Activated T-cell treated with anti-CD3 and anti-CD28 coated beads, Interleukin-2, amount 50 U/mL, for 4 hours (primary cell): Measurements from ENCODE around the gene LTBP4. TPM values are rescaled to one million over a fixed set of nuclear protein-coding genes. Genes with fewer than 3 reads are reported as not detected.
"Not testable (repeated sequence)": the region's sequence is repeated elsewhere in the genome, so short reads cannot be mapped to it uniquely, and the experiment has no call there.

Source experiments
- ATAC-seq, 2 donors: fragments of 200-7000 bp; cut with Tn5 transposase; one replicate each; pipeline ENCODE4 v1.10.0; 2021
- DNase-seq: peaks from one replicate; pipeline ENCODE4 v3.0.0-alpha.2; 2020
- H3K27me3 Mint-ChIP-seq: one replicate; pipeline ENCODE4 v1.8.0; 2021; ENCODE audit warnings: low read depth, mixed read lengths
- H3K36me3 Mint-ChIP-seq: one replicate; pipeline ENCODE4 v1.8.0; 2022; ENCODE audit warnings: mixed read lengths; ENCODE audit not compliant: insufficient read depth
- H3K4me1 Mint-ChIP-seq: one replicate; pipeline ENCODE4 v1.8.0; 2021; ENCODE audit warnings: low read depth, mixed read lengths
- H3K4me3 Mint-ChIP-seq: one replicate; pipeline ENCODE4 v1.8.0; 2021; ENCODE audit warnings: mild to moderate bottlenecking, moderate library complexity, mixed read lengths
- H3K9me3 Mint-ChIP-seq: one replicate; pipeline ENCODE4 v1.8.0; 2021; ENCODE audit warnings: mixed read lengths
- total RNA-seq, 3 donors: library from RNA; stranded (reverse); gene quantifications; one replicate each; pipeline ENCODE4 v1.2.1, GENCODE V29; 2021

The LTBP4 gene
- total RNA-seq, 3 donors from 2014 or later = 210 to 251 (median 213) TPM

DNA sequence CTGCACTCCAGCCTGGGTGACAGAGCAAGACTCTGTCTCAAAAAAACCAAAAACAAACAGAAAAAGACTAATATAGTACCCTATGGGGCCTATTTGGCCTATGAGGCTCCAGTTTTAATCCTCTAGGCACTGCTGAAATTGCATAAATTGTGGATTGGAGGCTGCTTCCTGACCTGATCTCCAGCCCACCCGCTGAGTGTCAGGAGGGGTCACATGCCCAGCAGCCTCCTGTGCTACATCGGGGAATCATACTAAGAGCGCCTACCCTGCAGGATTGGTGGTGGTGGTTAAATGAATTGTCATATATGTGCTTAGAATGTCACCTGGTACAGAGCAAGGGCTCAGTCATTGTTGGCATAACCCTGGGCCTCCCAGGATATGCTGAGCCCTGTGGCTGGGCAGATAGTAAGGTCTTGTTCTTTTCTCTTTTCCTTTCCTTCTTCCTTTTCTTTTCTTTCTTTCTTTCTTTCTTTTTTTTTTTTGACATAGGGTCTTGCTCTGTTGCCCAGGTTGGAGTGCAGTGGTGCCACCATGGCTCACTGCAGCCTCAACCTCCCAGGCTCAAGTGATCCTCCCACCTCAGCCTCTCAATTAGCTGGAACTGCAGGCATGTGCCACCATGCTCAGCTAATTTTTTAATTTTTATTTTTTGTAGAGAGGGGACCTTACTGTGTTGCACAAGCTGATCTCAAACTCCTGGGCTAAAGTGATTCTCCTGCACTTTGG, 31.3 kb downstream of the LTBP4 start:
- Mint-ChIP-seq H3K9me3 (no peaks in the 10 kb centered on the region), H3K27me3 (peaks cover 3% of the 10 kb centered on the region), H3K4me3 (no peak overlapping the region), H3K36me3 (peaks cover 7% of the 10 kb centered on the region), H3K4me1 (peaks cover 7% of the 10 kb centered on the region)
- DNase-seq (no peak), ATAC-seq (no peak)

DNA sequence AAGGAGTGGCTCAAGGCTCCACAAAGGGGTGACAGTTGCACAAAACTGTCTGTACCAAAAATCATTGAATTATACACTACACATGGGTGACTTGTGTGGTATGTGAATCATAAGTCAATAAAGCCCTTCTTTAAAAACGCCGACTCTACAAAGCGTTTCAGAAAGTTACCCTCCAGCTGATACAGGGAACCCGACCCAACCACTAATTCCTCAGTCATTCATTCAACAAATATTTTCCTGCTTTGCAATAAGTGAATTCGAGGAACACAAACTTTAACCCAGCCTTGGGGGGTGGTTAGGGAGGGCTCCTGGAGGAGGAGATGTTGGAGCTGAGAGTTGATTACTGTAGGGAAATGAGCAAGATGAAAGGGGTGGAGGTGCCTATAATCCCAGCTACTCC, 32.0 kb downstream of the LTBP4 start:
- ATAC-seq (no peak), DNase-seq (no peak)
- peaks cover 3% of the 10 kb centered on the region for H3K27me3 Mint-ChIP-seq
- peaks cover 7% of the 10 kb centered on the region for H3K36me3 Mint-ChIP-seq
- no peak overlapping the region for H3K4me3 Mint-ChIP-seq
- peaks cover 7% of the 10 kb centered on the region for H3K4me1 Mint-ChIP-seq
- no peaks in the 10 kb centered on the region for H3K9me3 Mint-ChIP-seq

DNA sequence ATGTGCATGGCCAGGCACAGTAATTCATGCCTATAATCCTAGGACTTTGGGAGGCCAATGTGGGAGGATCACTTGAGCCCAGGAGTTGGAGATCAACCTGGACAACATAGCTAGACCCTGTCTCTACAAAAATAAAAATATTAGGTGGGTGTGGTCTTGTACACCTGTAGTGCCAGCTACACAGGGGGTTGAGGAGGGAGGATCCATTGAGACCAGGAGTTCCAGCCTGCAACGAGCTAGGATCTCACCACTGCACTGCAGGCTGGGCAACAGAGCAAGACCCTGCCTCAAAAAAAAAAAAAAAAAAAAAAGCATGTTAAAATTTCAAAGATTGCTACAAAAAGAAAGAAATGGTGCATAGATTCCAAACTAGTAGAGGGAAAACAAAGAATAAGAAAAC, 37.2 kb downstream of the LTBP4 start:
- Mint-ChIP-seq H3K36me3 (no peaks in the 10 kb centered on the region), H3K4me3 (no peak overlapping the region), H3K27me3 (peaks cover 3% of the 10 kb centered on the region), H3K9me3 (no peaks in the 10 kb centered on the region), H3K4me1 (peaks cover 8% of the 10 kb centered on the region)
- ATAC-seq = no peak
- no peak for DNase-seq

DNA sequence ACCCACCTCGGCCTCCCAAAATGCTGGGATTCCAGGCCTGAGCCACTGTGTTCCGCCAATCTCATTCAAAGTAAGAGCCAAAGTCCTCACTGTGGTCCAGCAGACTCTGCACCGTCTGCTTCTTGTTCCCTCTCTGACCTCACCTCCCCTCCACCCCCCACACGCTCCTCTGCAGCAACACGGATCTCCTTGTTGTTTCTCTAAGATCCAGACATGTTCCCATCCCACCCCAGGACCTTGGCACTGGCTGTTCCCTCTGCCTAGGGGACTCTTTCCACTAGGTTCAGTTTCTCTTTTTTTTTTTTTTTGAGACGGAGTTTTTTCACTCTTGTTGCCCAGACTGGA, 38.4 kb downstream of the LTBP4 start:
- Mint-ChIP-seq H3K4me3 (no peak overlapping the region), H3K9me3 (no peaks in the 10 kb centered on the region), H3K36me3 (no peaks in the 10 kb centered on the region), H3K4me1 (peaks cover 4% of the 10 kb centered on the region), H3K27me3 (peaks cover 3% of the 10 kb centered on the region)
- ATAC-seq (no peak), DNase-seq (no peak)

DNA sequence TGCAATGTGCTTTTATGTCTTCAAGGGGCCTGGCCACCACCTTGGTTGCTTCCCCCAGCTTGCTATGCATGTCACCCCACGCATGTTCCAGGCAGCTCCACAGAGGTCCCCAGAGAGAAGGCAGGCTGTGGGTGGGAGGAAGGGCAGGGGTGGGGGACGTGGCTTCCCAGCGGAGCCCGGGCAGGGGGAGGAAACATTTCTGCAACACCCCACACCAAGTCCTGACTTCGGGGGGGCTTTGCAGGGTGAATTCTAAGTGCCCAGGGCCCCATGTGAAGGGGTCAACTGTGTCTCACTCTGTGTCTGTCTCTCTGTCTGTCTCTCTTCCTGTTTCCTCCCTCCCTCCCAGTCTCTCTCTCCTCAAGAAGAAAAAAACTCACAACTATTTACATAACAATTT, 39.6 kb downstream of the LTBP4 start:
- H3K9me3 Mint-ChIP-seq = no peaks in the 10 kb centered on the region
- no peaks in the 10 kb centered on the region for H3K36me3 Mint-ChIP-seq
- ATAC-seq (peak in 1 of 2 donors; percentile 28), DNase-seq (no peak)
- peaks cover 5% of the 10 kb centered on the region for H3K27me3 Mint-ChIP-seq
- no peak overlapping the region for H3K4me3 Mint-ChIP-seq
- H3K4me1 Mint-ChIP-seq = peaks cover 3% of the 10 kb centered on the region

DNA sequence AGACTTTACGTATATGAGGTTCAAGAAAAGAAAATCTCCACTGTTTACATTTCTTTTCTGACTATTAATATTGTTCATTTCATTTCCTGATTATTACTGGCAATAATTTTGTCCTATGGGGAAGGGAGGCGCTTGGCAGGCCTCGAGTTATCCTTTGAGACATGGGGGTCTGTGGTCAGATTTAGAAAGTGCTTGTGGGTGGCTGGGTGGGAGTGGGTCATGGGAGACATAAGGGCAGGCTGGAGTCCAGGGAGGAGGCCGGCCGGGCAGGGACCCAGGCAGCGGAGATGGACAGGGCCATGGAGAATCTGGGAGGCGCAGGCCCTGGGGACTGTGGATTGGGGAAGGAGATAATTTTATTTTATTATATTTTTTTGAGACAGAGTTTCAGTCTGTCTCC, 40.1 kb downstream of the LTBP4 start:
- peaks cover 10% of the 10 kb centered on the region for H3K27me3 Mint-ChIP-seq
- no peaks in the 10 kb centered on the region for H3K9me3 Mint-ChIP-seq
- DNase-seq (no peak), ATAC-seq (no peak)
- H3K4me1 Mint-ChIP-seq = peaks cover 3% of the 10 kb centered on the region
- no peak overlapping the region for H3K4me3 Mint-ChIP-seq
- H3K36me3 Mint-ChIP-seq = no peaks in the 10 kb centered on the region

DNA sequence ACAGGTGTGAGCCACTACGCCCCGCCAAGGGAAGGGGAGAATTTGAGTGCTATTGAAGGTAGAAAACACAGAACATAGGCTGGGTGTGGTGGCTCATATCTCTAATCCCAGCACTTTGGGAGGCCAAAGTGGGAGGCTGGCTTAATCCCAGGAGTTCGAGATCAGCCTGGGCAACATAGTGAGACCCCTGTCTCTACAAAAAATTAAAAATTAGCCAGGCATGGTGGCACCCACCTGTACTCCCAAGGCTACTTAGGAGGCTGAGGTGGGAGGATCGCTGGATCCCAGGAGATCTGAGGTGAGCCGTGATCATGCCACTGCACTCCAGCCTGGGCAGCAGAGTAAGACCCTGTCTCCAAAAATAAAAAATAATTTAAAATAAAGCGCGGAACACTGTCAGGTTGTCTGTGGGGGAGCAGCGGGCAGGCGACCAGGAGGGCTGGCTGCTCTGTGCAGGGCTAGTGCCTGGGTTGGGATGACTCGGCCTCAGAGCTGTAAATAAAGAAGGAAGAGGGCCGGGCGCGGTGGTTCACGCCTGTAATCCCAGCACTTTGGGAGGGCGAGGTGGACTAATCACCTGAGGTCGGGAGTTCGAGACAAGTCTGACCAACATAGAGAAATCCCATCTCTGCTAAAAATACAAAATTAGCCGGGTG, 41.0 kb downstream of the LTBP4 start:
- Mint-ChIP-seq H3K9me3 (no peaks in the 10 kb centered on the region), H3K4me1 (peaks cover 3% of the 10 kb centered on the region), H3K36me3 (no peaks in the 10 kb centered on the region), H3K27me3 (peaks cover 11% of the 10 kb centered on the region), H3K4me3 (no peak overlapping the region)
- DNase-seq (no peak), ATAC-seq (no peak)

DNA sequence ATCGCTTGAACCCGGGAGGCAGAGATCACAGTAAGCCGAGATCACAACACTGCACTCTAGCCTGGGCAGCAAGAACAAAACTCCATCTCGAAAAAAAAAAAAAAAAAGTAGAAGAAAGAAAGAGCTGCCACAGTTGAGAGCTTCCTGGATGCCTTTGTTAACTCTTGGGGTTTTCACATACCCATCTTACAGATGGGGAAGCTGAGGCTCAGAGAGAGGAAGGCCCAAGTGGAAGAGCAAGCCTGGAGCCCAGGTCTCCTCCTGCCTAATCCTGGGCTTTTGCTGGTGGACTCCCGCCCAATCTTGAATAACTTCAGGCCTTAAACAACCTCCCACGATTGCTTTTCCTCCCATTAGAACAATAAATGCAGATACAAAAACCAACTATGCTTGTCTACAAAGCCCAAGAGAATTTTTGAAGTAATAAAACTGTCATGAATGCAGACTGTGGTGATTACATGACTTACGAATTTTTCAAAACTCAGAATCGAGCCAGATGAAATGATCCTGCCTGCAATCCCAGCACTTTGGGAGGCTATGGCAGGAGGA, 41.7 kb downstream of the LTBP4 start:
- H3K4me3 Mint-ChIP-seq = no peak overlapping the region
- peaks cover 10% of the 10 kb centered on the region for H3K27me3 Mint-ChIP-seq
- no peaks in the 10 kb centered on the region for H3K36me3 Mint-ChIP-seq
- peaks cover 3% of the 10 kb centered on the region for H3K4me1 Mint-ChIP-seq
- no peaks in the 10 kb centered on the region for H3K9me3 Mint-ChIP-seq
- ATAC-seq = no peak
- DNase-seq = no peak

DNA sequence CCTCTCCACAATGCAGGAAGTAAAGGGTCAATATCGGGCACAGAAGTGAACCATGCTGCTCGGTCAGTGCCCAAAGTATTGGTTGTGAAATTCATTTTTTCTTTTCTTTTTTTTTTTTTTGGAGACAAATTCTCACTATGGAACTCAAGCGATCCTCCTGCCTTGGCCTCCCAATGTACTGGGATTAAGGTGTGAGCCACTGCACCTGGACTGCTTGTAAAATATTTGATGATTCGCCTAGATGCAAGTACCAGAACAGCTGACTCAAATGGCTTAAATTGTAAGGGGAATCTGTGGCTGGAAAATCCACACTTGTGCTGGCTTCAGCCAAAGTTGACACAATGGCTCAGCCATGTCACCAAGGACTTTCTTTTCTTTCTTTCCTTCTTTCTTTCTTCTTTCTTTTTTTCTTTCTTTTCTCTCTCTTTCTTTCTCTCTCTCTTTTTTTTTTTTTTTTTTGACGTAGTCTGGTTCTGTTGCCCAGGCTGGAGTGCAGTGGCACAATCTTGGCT, 45.6 kb downstream of the LTBP4 start:
- Mint-ChIP-seq H3K36me3 (no peaks in the 10 kb centered on the region), H3K4me1 (no peaks in the 10 kb centered on the region), H3K9me3 (no peaks in the 10 kb centered on the region), H3K4me3 (no peak overlapping the region), H3K27me3 (peaks cover 10% of the 10 kb centered on the region)
- DNase-seq (no peak), ATAC-seq (no peak)

DNA sequence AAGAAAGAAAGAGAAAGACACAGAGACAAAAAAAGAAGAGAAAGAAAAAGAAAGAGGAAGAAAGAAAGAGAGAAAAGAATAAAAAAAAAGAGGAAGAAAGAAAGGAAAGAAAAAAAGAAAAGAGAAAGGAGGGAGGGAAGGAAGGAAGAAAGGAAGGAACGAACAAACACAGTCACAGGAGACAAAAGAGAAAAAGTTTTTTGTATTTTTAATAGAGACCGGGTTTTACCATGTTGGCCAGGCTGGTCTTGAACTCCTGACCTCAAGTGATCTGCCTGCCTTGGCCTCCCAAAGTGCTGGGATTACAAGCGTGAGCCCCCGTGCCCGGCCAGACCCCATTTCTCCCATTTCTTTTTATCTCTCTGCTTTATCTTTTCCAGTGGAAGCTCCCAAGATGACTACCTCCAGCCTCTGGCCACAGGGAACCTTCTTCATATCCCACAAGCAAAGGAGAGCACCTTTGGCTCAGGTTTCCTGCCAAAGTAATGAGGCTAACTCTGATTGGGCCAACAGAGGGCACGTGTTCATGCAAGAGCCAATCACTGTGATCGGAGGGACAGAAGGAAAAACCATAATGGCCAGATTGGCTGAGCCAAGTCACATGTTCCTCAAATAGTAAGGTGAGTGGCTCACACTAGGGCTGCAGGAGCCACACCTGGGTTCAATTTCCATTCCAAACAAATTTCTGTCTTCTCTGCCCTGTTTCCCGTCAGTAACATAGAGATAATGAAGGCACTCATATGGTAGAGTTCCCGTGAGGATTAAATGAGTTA, 48.9 kb downstream of the LTBP4 start:
- H3K4me1 Mint-ChIP-seq, DNase-seq, H3K36me3 Mint-ChIP-seq, H3K9me3 Mint-ChIP-seq, H3K4me3 Mint-ChIP-seq, ATAC-seq: not testable (repeated sequence)
- peaks cover 10% of the 10 kb centered on the region for H3K27me3 Mint-ChIP-seq

DNA sequence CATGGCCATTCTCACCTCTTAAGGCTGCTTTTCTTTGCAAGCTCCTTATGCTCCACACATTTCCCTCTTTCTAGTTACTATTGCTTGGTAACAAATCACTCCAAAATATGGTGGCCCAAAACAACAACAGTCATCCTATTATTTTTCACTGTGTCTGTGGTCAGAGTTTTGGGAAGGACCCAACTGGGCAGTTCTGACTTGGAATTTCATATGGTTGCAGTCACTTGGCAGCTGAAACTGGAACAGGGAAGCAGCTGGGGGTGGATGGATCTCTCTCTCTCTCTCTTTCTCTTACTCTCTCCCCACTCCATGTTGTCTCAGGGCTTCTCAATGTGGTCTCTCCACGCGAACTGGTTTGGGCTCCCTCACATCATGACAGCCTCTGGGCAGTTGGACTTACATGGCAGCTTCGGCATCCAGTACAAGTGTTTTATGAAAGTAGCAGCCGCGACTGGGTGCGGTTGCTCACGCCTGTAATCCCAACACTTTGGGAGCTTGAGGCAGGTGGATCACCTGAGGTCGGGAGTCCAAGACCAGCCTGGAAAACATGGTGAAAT, 49.7 kb downstream of the LTBP4 start:
- ATAC-seq = no peak
- DNase-seq = no peak
- H3K4me1 Mint-ChIP-seq = no peaks in the 10 kb centered on the region
- H3K4me3 Mint-ChIP-seq = no peak overlapping the region
- no peaks in the 10 kb centered on the region for H3K36me3 Mint-ChIP-seq
- no peaks in the 10 kb centered on the region for H3K9me3 Mint-ChIP-seq
- peaks cover 8% of the 10 kb centered on the region for H3K27me3 Mint-ChIP-seq

DNA sequence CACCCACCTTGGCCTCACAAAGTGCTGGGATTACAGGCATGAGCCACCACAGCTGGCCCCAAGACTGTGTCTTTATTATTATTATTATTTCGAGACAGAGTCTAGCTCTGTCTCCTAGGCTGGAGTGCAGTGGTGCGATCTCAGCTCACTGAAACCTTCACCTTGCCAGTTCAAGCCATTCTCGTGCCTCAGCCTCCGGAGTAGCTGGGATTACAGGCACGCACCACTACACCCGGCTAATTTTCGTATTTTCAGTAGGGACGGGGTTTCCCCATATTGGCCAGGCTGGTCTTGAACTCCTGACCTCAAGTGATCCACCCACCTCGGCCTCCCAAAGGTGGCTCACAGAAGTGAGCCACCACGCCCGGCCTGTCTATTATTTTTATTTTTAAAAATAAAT, 51.1 kb downstream of the LTBP4 start:
- H3K36me3 Mint-ChIP-seq, H3K4me1 Mint-ChIP-seq, H3K27me3 Mint-ChIP-seq, H3K4me3 Mint-ChIP-seq, H3K9me3 Mint-ChIP-seq, DNase-seq, ATAC-seq: not testable (repeated sequence)

DNA sequence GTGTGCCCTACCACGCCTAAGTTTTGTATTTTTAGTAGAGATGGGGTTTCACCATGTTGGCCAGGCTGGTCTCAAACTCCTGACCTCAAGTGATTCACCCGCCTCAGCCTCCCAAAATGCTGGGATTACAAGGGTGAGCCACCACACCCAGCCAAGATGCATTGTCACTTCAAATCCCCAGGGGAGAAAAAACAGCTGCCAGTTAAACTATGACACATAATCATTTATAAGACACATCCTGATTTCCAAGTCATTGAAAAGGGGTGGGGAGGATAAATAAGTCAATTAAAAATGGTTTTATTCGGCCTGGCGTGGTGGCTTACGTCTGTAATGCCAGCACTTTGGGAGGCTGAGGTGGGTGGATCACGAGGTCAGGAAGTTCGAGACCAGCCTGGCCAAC, 54.5 kb downstream of the LTBP4 start:
- H3K27me3 Mint-ChIP-seq, H3K36me3 Mint-ChIP-seq, H3K4me1 Mint-ChIP-seq, H3K4me3 Mint-ChIP-seq, DNase-seq, ATAC-seq, H3K9me3 Mint-ChIP-seq: not testable (repeated sequence)

DNA sequence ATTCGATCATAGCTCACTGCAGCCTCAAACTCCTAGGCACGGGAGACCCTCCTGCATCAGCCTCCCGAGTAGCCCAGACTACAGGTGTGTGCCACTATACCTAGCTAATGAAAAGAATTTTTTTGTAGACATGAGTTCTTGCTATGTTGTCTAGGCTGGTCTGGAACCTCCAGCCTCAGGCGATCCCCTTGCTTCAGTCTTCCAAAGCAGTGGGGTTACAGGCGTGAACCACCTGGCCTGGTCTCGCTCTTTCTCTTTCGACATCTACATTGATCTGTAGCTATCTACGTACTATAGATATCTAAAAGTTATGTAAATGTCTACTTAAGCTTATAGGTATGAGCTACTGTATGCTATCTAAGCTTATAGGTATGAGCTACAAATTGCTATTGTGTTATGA, 56.9 kb downstream of the LTBP4 start:
- H3K27me3 Mint-ChIP-seq = no peaks in the 10 kb centered on the region
- H3K9me3 Mint-ChIP-seq = no peaks in the 10 kb centered on the region
- peaks cover 3% of the 10 kb centered on the region for H3K4me1 Mint-ChIP-seq
- ATAC-seq = no peak
- no peak overlapping the region for H3K4me3 Mint-ChIP-seq
- H3K36me3 Mint-ChIP-seq = no peaks in the 10 kb centered on the region
- DNase-seq = no peak
